Hindlimb muscle (tissue), 1 donor: Measurements from ENCODE around the gene CHCHD10. TPM values are rescaled to one million over a fixed set of nuclear protein-coding genes. Genes with fewer than 3 reads are reported as not detected.
A peak's percentile ranks its signal among the peaks of the same experiment; 100 is the strongest.

Source experiments
- DNase-seq: peaks from one replicate; pipeline ENCODE4 v3.0.0-alpha.2; 2013
- polyA plus RNA-seq: library from polyadenylated mRNA; unstranded; fragments of 120-200 nt; gene quantifications from one replicate; pipeline ENCODE4 v1.2.1, GENCODE V29; 2013; ENCODE audit not compliant: insufficient read length

The CHCHD10 gene
- 53.5 TPM for polyA plus RNA-seq

DNA sequence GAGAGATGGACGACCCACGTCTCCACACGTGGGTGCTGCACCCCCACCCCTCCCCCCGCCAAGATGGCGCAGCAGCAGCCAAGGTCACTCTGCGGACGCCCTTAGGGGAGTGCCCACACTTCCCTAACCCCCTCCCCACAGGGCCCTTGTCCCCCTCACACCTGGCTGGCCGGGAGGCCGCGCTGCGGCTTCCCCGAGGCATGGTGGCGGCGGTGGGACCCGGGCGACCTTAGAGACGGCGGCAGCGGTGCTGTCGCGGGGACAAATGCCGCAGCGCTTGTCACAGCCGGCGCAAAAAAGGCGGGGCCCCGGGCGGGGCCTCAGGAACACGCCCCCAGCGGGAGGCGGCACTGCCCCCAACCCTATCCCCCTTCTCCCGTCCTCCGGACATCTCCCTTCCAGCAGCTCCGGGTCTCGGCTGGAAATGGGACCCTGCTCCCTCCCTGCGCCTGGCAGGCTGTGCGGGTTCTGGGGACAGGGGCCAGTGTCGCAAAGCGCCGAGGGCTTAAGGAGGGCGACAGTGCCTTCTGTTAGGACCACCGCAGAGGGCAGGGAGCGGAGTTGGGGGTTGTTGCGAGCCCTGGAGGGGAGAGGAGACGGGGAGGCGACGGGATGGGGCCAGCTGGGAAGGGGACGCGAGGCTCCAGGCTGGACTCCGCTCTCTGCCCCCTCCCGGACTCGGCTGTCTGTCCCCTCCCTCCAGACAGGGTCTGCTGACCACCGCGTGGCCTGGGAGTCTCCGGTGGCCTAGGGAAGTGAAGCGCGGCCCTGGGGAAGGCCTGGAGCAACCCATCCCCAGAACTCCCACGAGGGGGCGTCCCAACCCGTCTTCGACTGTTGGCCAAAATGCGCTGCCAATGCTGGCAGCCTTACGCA, at the start of gene CHCHD10:
CHCHD10 (minus strand) TSS at position 300 of the 876 bp plus-strand sequence; CDS start at position 202, 98 bp downstream.
- peak; percentile 81 for DNase-seq

GRCh38 chr22:23817146-23817545, 49.4 kb upstream of the CHCHD10 start:
- DNase-seq: no peak

- DNase-seq: no peak
Measured at GRCh38 chr22:23816156-23816976, 48.6 kb upstream of the CHCHD10 start.

DNA sequence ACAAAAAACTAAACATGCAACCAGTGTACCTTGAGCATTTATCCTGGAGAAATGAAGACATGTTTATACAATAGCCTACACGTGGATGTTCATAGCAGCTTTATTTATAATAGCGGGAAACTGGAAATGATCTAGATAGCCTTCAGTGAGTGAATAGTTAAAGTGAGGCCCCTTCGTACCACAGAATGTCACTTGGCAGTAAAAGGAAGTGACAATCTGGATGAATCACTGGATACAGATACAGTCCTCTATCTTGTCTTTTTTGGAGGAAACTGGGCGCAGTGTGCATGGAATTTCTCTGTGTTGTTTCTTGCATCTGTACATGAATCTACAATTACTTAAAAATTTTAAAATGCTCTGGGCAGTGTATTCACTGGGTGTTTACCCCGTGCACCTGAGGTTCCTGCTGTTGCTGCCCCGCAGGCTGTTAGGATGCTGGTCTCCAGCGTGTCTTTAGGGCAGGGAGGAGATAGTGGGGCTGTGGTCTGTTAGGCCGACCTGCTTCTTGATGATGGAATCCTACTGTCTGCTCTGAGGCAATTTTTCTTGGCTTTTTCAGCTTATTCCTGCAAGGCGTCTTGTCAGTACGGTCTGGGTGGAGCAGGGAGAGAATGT, 47.9 kb upstream of the CHCHD10 start:
- DNase-seq: no peak

DNA sequence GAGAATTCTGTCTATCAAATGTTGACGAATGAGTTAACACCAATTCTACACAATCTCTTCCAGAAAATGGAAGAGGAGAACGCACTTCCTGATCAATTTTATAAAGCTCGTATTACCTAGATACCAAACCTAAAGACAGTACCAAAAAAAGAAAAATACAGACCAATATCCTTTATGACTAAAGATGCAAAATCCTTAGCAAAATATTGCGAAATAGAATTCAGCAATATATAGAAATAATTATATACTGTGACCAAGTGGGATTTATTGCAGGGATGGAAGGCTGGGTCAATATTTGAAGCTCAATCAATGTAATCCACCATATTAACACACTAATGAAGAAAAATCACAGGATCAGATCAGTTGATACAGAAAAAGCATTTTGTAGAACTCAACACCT, 44.6 kb upstream of the CHCHD10 start:
- no peak for DNase-seq

DNA sequence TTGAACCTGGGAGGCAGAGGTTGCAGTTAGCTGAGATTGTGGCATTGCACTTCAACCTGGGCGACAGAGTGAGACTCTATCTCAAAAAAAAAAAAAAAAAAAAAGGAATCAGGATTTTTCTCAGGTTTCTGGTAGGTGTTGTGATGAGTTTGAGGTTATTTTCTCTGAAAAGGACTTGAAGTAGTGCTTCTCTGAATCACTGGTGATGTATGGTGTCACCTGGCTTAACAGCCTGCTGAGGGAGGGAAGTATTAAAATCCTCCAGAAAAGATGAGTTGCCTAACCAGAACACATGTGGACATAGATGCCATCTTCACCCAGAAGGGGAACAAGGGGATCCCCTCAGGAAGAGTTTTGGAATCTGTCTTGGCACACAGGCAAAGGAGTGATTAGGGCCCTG, 39.1 kb upstream of the CHCHD10 start:
- DNase-seq: no peak

GRCh38 chr22:23804781-23805291, 37.1 kb upstream of the CHCHD10 start:
- no peak for DNase-seq

GRCh38 chr22:23803001-23803819, 35.4 kb upstream of the CHCHD10 start:
- DNase-seq: no peak

DNA sequence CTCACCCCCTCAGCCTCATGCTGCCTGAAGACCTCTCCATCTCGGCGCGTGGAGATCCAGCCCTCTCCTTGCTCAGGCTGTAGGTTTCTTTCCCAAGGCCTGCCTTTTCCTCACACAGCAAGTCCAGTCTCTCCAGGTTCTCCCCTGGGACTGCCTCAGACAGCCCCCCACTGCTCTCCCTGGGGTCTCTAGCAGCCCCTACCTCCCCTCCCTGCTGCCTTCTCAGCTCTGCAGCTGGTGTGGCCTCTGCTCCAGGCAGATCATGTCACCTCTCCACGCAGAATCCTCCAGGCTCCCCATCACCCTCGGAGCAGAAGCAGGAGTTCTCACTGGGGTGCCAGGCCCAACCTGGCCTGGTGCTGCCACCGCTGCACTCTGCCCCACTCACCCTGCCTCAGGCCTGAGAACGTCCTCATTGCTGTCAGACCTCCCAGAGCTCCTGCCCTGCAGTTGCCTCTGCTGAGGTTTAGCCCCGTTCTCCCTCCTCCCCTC, 34.2 kb upstream of the CHCHD10 start:
- DNase-seq: no peak

- DNase-seq: no peak
Measured at GRCh38 chr22:23801238-23801821, 33.6 kb upstream of the CHCHD10 start.

GRCh38 chr22:23800297-23801237, 32.8 kb upstream of the CHCHD10 start:
- DNase-seq: no peak

GRCh38 chr22:23796461-23796860, 28.7 kb upstream of the CHCHD10 start:
- DNase-seq: peak; percentile 56

GRCh38 chr22:23793326-23793725, 25.6 kb upstream of the CHCHD10 start:
- DNase-seq: no peak

GRCh38 chr22:23791738-23792645, 24.2 kb upstream of the CHCHD10 start:
- no peak for DNase-seq

- peak; percentile 55 for DNase-seq
Measured at GRCh38 chr22:23790819-23791737, 23.3 kb upstream of the CHCHD10 start.

DNA sequence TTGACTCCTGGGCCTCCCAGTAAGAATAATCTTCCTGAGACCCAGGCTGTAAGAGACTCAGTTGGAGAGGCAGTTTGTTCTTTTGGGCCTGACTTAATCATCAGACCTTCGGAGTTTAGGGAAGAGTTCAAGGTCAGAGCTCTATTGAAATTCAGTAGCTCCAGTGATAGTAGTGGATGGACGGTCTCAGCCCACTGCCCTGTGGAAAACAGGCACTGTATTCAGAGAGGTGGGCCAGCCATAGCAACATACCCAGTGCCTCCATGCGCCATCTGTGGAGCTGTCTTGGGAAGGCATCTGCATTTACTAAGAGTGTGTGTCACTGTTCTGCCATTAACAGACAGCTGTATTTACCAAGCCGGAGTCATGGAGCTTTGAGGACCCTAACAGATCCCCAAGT, 21.9 kb upstream of the CHCHD10 start:
- no peak for DNase-seq

- DNase-seq: no peak
Measured at GRCh38 chr22:23789121-23789520, 21.3 kb upstream of the CHCHD10 start.

DNA sequence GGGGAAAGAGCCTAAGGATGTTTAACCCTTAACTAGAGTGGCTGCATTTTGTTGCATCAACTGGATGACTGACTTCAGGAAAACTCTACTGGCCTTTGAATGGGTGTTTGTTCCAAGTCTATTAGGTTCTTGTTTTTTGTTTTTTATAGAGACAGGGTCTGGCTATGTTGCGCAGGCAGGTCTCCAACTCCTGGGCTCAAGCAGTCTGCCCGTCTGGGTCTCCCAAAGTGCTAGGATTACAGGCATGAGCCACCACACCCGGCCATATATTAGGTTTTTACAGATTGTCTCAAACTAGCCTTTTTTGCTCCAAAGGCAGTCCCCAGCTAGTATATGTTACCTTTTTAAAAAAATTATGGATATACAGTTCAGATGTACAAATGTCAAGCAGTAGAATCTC, 20.1 kb upstream of the CHCHD10 start:
- DNase-seq: no peak
